Endothelial cell (in vitro differentiated cells): ENCODE results near the gene PHTF2. TPM values are rescaled to one million over a fixed set of nuclear protein-coding genes. Genes with fewer than 3 reads are reported as not detected.

Experiments used
- DNase-seq: peaks from one replicate; pipeline ENCODE4 v3.0.0; 2021; ENCODE audit warnings: low spot score
- H3K27ac Mint-ChIP-seq: one replicate; pipeline ENCODE4 v1.8.0; 2021; ENCODE audit warnings: mixed read lengths, inconsistent platforms; ENCODE audit not compliant: unreplicated experiment
- H3K27me3 Mint-ChIP-seq: one replicate; pipeline ENCODE4 v1.8.0; 2021; ENCODE audit warnings: mild to moderate bottlenecking, moderate library complexity, mixed read lengths, inconsistent platforms; ENCODE audit not compliant: unreplicated experiment
- H3K36me3 Mint-ChIP-seq: one replicate; pipeline ENCODE4 v1.8.0; 2021; ENCODE audit warnings: mild to moderate bottlenecking, low read depth, mixed read lengths, inconsistent platforms; ENCODE audit not compliant: unreplicated experiment
- H3K4me1 Mint-ChIP-seq: one replicate; pipeline ENCODE4 v1.8.0; 2021; ENCODE audit warnings: mild to moderate bottlenecking, mixed read lengths, inconsistent platforms; ENCODE audit not compliant: unreplicated experiment
- H3K4me3 Mint-ChIP-seq: one replicate; pipeline ENCODE4 v1.8.0; 2021; ENCODE audit warnings: mild to moderate bottlenecking, mixed read lengths, inconsistent platforms; ENCODE audit not compliant: unreplicated experiment
- H3K9me3 Mint-ChIP-seq: one replicate; pipeline ENCODE4 v1.8.0; 2021; ENCODE audit warnings: mixed read lengths, inconsistent platforms; ENCODE audit not compliant: unreplicated experiment
- CTCF ChIP-seq: fragments of 200-600 bp; sonication (generic); IDR thresholded peaks from one replicate; pipeline ENCODE4 v1.5.0; 2021; ENCODE audit warnings: antibody characterized with exemption; ENCODE audit not compliant: unreplicated experiment
- total RNA-seq: library from RNA; stranded (reverse); fragmentation: NEBNext Ultra II Directional; extraction: Animal tissue kit (Norgen Biotek cat#: 25700); gene quantifications from one replicate; pipeline ENCODE4 v1.2.1, GENCODE V29; 2021; ENCODE audit not compliant: unreplicated experiment

The PHTF2 gene
- total RNA-seq, 1 donor from 2014 or later = 10.3 TPM

DNA sequence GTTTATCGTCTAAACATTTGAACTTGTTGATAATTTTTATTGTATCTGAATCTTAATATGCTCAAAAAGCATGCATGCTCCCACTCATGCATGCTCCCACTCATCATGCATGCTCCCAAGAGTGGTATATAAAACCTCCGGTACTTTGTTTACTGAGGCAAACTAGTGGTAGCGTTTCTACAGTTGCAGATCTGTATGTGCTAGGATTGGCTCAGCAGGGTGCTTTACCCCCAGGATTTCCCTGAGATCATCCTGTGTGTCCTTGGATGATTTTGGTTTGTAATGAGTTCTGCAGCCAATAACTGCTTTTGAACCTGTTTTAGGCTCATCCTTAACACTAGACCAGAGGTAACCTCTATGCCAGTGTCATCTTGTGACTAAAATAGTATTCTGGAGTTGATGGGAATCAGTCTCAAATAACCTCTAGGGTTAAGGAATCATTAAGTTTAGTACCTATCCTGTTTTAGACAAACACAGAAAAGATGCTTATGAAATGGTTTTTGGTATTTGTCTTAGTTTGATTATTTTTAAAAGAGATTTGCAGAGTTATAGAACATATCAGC is 40.4 kb downstream of the PHTF2 start:
- DNase-seq = no peak
- no peak for TF ChIP-seq CTCF
- Mint-ChIP-seq H3K36me3 (no peaks in the 10 kb centered on the region), H3K27ac (no peak overlapping the region), H3K4me3 (no peak overlapping the region), H3K27me3 (no peaks in the 10 kb centered on the region), H3K4me1 (peaks cover 4% of the 10 kb centered on the region), H3K9me3 (no peaks in the 10 kb centered on the region)

DNA sequence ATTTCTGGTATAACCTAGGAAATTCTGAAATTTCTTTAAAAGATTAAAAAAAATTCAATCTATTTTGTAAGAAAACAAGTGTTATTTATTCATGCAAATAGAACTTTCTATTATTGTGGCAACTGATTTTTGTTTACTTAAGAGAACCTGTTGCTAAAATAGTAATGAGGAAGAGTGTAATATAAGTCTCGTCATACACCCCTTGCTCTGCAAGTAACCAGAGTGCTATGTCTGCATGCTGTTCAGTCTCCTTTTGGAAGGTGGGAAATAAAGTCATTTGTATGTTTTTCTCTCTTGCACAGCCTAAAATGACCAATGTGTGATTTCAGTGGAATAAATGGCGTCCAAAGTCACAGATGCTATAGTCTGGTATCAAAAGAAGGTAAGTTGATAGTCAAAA is 41.3 kb downstream of the PHTF2 start:
- Mint-ChIP-seq H3K27ac (no peak overlapping the region), H3K9me3 (no peaks in the 10 kb centered on the region), H3K27me3 (no peaks in the 10 kb centered on the region), H3K36me3 (no peaks in the 10 kb centered on the region), H3K4me3 (no peak overlapping the region), H3K4me1 (peaks cover 4% of the 10 kb centered on the region)
- DNase-seq = no peak
- no peak for TF ChIP-seq CTCF

DNA sequence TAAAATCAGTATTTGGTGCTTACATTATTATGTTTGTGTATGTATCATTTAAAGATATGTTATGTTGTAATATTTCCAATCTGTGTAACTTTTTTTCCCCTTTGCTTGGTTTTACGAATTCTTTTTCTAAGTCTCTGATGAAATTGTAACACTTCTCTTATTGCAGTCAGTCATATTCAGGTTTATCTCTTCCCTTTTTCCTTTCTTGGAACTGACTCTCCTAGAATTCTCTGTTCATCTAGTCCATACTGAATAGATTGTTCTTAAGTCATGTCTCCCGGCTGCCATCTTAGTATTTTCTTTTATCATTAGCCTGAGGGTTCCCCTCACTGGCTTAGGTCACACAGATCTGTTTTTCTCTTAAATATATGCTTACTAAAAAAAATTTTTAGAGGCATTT is 44.6 kb downstream of the PHTF2 start:
- no peak overlapping the region for H3K27ac Mint-ChIP-seq
- no peaks in the 10 kb centered on the region for H3K27me3 Mint-ChIP-seq
- no peak overlapping the region for H3K4me3 Mint-ChIP-seq
- no peak for DNase-seq
- no peaks in the 10 kb centered on the region for H3K9me3 Mint-ChIP-seq
- no peak for TF ChIP-seq CTCF
- no peaks in the 10 kb centered on the region for H3K4me1 Mint-ChIP-seq
- H3K36me3 Mint-ChIP-seq = no peaks in the 10 kb centered on the region

- Mint-ChIP-seq H3K36me3 (no peaks in the 10 kb centered on the region), H3K9me3 (no peaks in the 10 kb centered on the region), H3K4me1 (no peaks in the 10 kb centered on the region), H3K4me3 (no peak overlapping the region), H3K27me3 (no peaks in the 10 kb centered on the region), H3K27ac (no peak overlapping the region)
- DNase-seq = no peak
- TF ChIP-seq CTCF = no peak
Observed at GRCh38 chr7:77846317-77847092, 47.9 kb downstream of the PHTF2 start.

DNA sequence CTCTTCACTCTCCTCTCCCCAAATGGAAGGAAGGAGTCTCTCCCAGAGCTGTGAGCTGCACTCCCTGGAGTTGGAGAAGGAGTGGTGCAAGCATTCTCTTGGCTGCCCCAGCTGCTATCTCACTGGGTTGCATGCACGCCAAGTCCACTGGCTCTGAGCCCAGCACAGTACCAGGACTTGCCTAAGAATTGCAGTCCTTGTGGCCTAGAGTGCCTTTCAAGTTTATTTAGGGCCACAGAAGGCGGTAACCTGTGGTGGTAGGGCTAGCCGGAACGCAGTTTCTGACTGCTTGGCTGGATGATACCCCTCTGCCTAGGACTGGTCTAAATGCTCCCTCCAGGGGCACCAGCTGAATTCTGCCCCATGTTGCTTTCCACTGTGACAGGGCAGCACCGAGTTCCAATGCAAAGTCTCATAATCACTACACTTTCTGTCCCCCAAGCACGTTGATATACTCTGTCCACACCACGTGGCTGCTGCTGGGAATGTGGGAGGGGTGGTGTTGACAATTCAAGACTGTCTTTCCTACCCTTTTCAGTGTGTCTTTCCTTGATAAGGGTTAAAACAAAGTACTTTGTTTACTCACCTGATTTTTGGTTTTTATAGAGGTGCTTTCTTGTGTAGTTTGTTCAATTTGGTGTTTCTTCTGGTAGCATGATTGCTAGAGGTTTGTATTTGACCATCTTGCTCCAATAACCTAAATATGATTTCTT is 57.0 kb downstream of the PHTF2 start:
- H3K27ac Mint-ChIP-seq = no peak overlapping the region
- no peak overlapping the region for H3K4me3 Mint-ChIP-seq
- no peaks in the 10 kb centered on the region for H3K36me3 Mint-ChIP-seq
- TF ChIP-seq CTCF = no peak
- H3K27me3 Mint-ChIP-seq = no peaks in the 10 kb centered on the region
- no peak for DNase-seq
- H3K9me3 Mint-ChIP-seq = no peaks in the 10 kb centered on the region
- peaks cover 2% of the 10 kb centered on the region for H3K4me1 Mint-ChIP-seq
